ENCODE data around the gene EGF. TPM values are rescaled to one million over a fixed set of nuclear protein-coding genes. Genes with fewer than 3 reads are reported as not detected.
"Not testable (repeated sequence)": the region's sequence is repeated elsewhere in the genome, so short reads cannot be mapped to it uniquely, and the experiment has no call there.

The EGF gene
- polyA plus RNA-seq, 1 donor from 2014 or later: 0.51 TPM

- Mint-ChIP-seq H3K27ac (no peak overlapping the region), H3K27me3 (peaks cover 2% of the 10 kb centered on the region), H3K36me3 (no peaks in the 10 kb centered on the region), H3K4me3 (no peak overlapping the region), H3K4me1 (no peaks in the 10 kb centered on the region), H3K9me3 (no peaks in the 10 kb centered on the region)
Measured at GRCh38 chr4:110009550-110009949, 96.9 kb downstream of the EGF start.

GRCh38 chr4:110010797-110011196, 98.1 kb downstream of the EGF start:
- no peaks in the 10 kb centered on the region for H3K36me3 Mint-ChIP-seq
- H3K4me1 Mint-ChIP-seq: no peaks in the 10 kb centered on the region
- H3K27me3 Mint-ChIP-seq: peaks cover 2% of the 10 kb centered on the region
- peak overlapping the region in 1 of 4 donors; percentile 8 for H3K4me3 Mint-ChIP-seq
- H3K27ac Mint-ChIP-seq: no peak overlapping the region
- H3K9me3 Mint-ChIP-seq: no peaks in the 10 kb centered on the region

- Mint-ChIP-seq H3K36me3 (no peaks in the 10 kb centered on the region), H3K27me3 (peaks cover 8% of the 10 kb centered on the region), H3K4me3 (no peak overlapping the region), H3K4me1 (peaks cover 0 to 3% (median 0%) of the 10 kb centered on the region in 3 donors), H3K27ac (no peak overlapping the region), H3K9me3 (peaks cover 2 to 7% (median 3%) of the 10 kb centered on the region in 3 donors)
Measured at GRCh38 chr4:110012917-110013316, 100.2 kb downstream of the EGF start.

DNA sequence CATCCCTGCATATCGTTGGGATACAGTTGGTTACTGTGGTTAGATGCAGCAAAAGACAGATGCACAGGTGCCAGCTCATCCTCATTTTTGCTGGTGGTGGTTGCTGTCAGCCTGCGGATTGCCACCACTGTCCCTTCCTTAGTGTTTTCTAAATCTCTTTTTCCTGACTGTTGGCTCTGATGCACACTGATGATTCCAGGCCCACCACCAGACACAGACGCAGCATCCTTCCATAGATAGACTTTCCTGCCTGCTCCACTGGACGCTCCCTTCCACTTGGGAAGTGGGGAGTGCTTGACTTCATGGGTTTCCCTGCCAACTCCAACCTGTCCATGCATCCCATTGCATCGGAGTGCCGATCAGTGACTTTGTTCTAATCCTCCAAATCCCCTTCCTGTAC, 101.5 kb downstream of the EGF start:
- no peak overlapping the region for H3K4me3 Mint-ChIP-seq
- peaks cover 0 to 4% (median 0%) of the 10 kb centered on the region in 3 donors for H3K4me1 Mint-ChIP-seq
- peaks cover 2 to 7% (median 3%) of the 10 kb centered on the region in 3 donors for H3K9me3 Mint-ChIP-seq
- H3K27me3 Mint-ChIP-seq: peaks cover 8% of the 10 kb centered on the region
- no peaks in the 10 kb centered on the region for H3K36me3 Mint-ChIP-seq
- no peak overlapping the region for H3K27ac Mint-ChIP-seq

DNA sequence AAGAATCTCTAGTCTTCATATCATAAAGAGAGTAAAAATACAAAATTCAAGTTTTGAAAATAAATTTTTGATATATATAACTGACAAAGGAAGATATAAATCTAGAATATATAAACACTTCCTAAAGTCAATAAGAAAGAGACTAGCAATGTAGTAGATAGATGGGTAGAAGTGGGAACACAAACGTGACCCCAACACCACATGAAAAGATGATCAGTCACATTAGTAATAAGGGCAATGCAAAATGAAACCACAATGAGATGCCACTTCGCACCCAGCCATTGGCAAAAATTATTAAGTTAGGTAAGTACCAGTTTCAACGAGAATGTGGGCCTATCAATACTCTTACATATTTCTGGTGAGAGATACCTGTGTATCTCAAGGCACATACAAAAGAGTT, 106.5 kb downstream of the EGF start:
- Mint-ChIP-seq H3K36me3 (no peaks in the 10 kb centered on the region), H3K4me1 (peaks cover 0 to 4% (median 0%) of the 10 kb centered on the region in 3 donors), H3K4me3 (no peak overlapping the region), H3K9me3 (peaks cover 2 to 7% (median 6%) of the 10 kb centered on the region in 3 donors), H3K27me3 (peaks cover 6% of the 10 kb centered on the region), H3K27ac (no peak overlapping the region)

DNA sequence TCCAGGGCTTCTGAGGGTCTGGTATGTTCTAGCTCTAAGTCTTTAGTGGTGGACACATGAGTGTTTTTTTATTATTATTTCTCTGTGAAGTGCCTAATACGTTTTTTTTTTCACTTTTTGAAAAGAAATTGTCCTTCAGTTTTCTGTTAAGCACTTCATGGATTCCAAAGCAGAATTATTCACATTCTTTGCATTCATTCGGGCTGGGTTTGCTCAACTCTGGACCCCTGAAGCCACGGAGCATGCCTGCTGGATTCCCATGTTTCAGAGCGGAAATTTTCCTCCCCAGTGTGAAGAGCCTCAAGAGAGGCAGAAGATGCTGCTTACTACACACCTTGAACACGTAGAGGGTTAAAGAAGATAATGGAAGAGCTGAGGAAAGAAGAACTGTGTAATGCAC, 107.5 kb downstream of the EGF start:
- no peak overlapping the region for H3K4me3 Mint-ChIP-seq
- peaks cover 2 to 7% (median 6%) of the 10 kb centered on the region in 3 donors for H3K9me3 Mint-ChIP-seq
- H3K36me3 Mint-ChIP-seq: no peaks in the 10 kb centered on the region
- H3K27ac Mint-ChIP-seq: no peak overlapping the region
- H3K4me1 Mint-ChIP-seq: peaks cover 0 to 4% (median 0%) of the 10 kb centered on the region in 3 donors
- peaks cover 7% of the 10 kb centered on the region for H3K27me3 Mint-ChIP-seq

- Mint-ChIP-seq H3K36me3 (no peaks in the 10 kb centered on the region), H3K27ac (no peak overlapping the region), H3K4me3 (no peak overlapping the region), H3K9me3 (peaks cover 2 to 7% (median 6%) of the 10 kb centered on the region in 3 donors), H3K4me1 (peaks cover 0 to 4% (median 0%) of the 10 kb centered on the region in 3 donors), H3K27me3 (peaks cover 7% of the 10 kb centered on the region)
Measured at GRCh38 chr4:110020646-110021443, 108.2 kb downstream of the EGF start.

DNA sequence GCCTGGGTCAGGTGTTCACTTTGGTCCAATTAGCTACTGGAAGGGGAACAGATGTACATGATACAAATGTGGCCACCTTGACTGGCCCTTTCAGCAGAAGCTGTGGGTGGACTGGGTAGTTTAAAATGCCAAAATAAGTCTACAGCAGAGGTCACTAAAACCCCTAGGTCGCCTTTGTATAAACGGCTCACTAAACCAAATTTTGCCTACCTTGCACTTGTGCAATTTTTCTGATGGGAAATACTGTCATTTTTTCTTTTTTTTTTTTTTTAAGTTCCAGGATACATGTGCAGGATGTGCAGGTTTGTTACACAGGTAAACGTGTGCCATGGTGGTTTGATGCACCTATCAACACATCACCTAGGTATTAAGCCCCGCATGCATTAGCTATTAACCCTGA, 109.8 kb downstream of the EGF start:
- no peak overlapping the region for H3K27ac Mint-ChIP-seq
- no peaks in the 10 kb centered on the region for H3K36me3 Mint-ChIP-seq
- H3K4me1 Mint-ChIP-seq: peaks cover 0 to 2% (median 0%) of the 10 kb centered on the region in 3 donors
- peaks cover 0 to 3% (median 0%) of the 10 kb centered on the region in 3 donors for H3K9me3 Mint-ChIP-seq
- no peak overlapping the region for H3K4me3 Mint-ChIP-seq
- peaks cover 3% of the 10 kb centered on the region for H3K27me3 Mint-ChIP-seq

GRCh38 chr4:110025056-110025455, 112.4 kb downstream of the EGF start:
- no peak overlapping the region for H3K4me3 Mint-ChIP-seq
- peaks cover 2% of the 10 kb centered on the region for H3K36me3 Mint-ChIP-seq
- peaks cover 8% of the 10 kb centered on the region for H3K27me3 Mint-ChIP-seq
- peaks cover 0 to 3% (median 0%) of the 10 kb centered on the region in 3 donors for H3K9me3 Mint-ChIP-seq
- H3K27ac Mint-ChIP-seq: no peak overlapping the region
- no peaks in the 10 kb centered on the region for H3K4me1 Mint-ChIP-seq

GRCh38 chr4:110025718-110026117, 113.0 kb downstream of the EGF start:
- Mint-ChIP-seq H3K4me1 (no peaks in the 10 kb centered on the region), H3K27me3 (peaks cover 11% of the 10 kb centered on the region), H3K27ac (no peak overlapping the region), H3K36me3 (peaks cover 2% of the 10 kb centered on the region), H3K4me3 (no peak overlapping the region), H3K9me3 (peaks cover 0 to 3% (median 0%) of the 10 kb centered on the region in 3 donors)

GRCh38 chr4:110032603-110033002, 119.9 kb downstream of the EGF start:
- Mint-ChIP-seq H3K27me3 (peaks cover 45% of the 10 kb centered on the region), H3K4me1 (peaks cover 4 to 8% (median 7%) of the 10 kb centered on the region in 3 donors), H3K36me3 (peaks cover 2% of the 10 kb centered on the region), H3K27ac (no peak overlapping the region), H3K9me3 (no peaks in the 10 kb centered on the region), H3K4me3 (no peak overlapping the region)

GRCh38 chr4:110033355-110034025, 120.8 kb downstream of the EGF start:
- H3K27ac Mint-ChIP-seq: no peak overlapping the region
- no peak overlapping the region for H3K4me3 Mint-ChIP-seq
- H3K4me1 Mint-ChIP-seq: peaks cover 4 to 8% (median 7%) of the 10 kb centered on the region in 3 donors
- no peaks in the 10 kb centered on the region for H3K9me3 Mint-ChIP-seq
- H3K27me3 Mint-ChIP-seq: peaks cover 45% of the 10 kb centered on the region
- peaks cover 2% of the 10 kb centered on the region for H3K36me3 Mint-ChIP-seq

- H3K9me3 Mint-ChIP-seq: no peaks in the 10 kb centered on the region
Measured at GRCh38 chr4:110034026-110034393, 121.3 kb downstream of the EGF start.

DNA sequence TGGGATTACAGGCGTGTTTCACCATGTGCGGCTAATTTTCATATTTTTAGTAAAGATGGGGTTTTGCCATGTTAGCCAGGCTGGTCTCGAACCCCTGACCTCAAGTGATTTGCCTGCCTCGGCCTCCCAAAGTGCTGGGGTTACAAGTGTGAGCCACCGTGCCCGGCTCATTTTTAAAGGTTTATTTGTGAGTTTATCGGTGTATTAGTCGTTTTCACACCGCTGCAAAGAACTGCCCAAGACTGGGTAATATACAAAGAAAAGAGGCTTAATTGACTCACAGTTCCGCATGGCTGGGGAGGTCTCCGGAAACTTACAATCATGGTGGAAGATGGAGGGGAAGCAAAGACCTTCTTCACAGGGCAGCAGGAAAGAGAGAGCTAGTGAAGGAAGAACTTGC, 126.5 kb downstream of the EGF start:
- H3K36me3 Mint-ChIP-seq, H3K4me3 Mint-ChIP-seq, H3K4me1 Mint-ChIP-seq, H3K9me3 Mint-ChIP-seq, H3K27ac Mint-ChIP-seq: not testable (repeated sequence)
- H3K27me3 Mint-ChIP-seq: peaks cover 38% of the 10 kb centered on the region

More at GRCh38 chr4:110034026-110034393, 121.3 kb downstream of the EGF start:
- no peak overlapping the region for H3K27ac Mint-ChIP-seq
- peaks cover 2% of the 10 kb centered on the region for H3K36me3 Mint-ChIP-seq
- peaks cover 46% of the 10 kb centered on the region for H3K27me3 Mint-ChIP-seq
- no peak overlapping the region for H3K4me3 Mint-ChIP-seq
- peaks cover 4 to 8% (median 7%) of the 10 kb centered on the region in 3 donors for H3K4me1 Mint-ChIP-seq

- no peaks in the 10 kb centered on the region for H3K9me3 Mint-ChIP-seq
Measured at GRCh38 chr4:110041735-110042134, 129.1 kb downstream of the EGF start.

More at GRCh38 chr4:110041735-110042134, 129.1 kb downstream of the EGF start:
- no peaks in the 10 kb centered on the region for H3K36me3 Mint-ChIP-seq
- H3K4me3 Mint-ChIP-seq: no peak overlapping the region
- peaks cover 0 to 2% (median 0%) of the 10 kb centered on the region in 3 donors for H3K4me1 Mint-ChIP-seq
- H3K27me3 Mint-ChIP-seq: peaks cover 25% of the 10 kb centered on the region
- no peak overlapping the region for H3K27ac Mint-ChIP-seq

Measured in IgD-negative memory B cell (primary cell).